Stimulated activated CD4-positive, alpha-beta T cell treated with anti-CD3 and anti-CD28 coated beads, Interleukin-2, amount 100 ng/mL, for 24 hours (primary cell): Measurements from ENCODE around the gene SPESP1.
"Not testable (repeated sequence)": the region's sequence is repeated elsewhere in the genome, so short reads cannot be mapped to it uniquely, and the experiment has no call there.

Source experiments
- DNase-seq, 2 donors: peaks; one replicate each; pipeline ENCODE4 v3.0.0-alpha.2; 2020

Gene SPESP1

GRCh38 chr15:68930268-68931022 lies at the start of gene SPESP1:
Gene SPESP1, plus strand, starts transcription at chr15:68930525. Its CDS starts 129 bp downstream, at chr15:68930654.
- peak; percentile 33 to 63 for DNase-seq

GRCh38 chr15:68885070-68885469 lies 45.3 kb upstream of the SPESP1 start:
- no peak for DNase-seq

- DNase-seq: no peak
These were observed 43.2 kb upstream of the SPESP1 start for GRCh38 chr15:68887120-68887519.

- DNase-seq: no peak
These were observed 42.5 kb upstream of the SPESP1 start for GRCh38 chr15:68887819-68888218.

GRCh38 chr15:68888419-68888818 lies 41.9 kb upstream of the SPESP1 start:
- peak; percentile 17 to 19 for DNase-seq

- DNase-seq: no peak
These were observed 36.1 kb upstream of the SPESP1 start for GRCh38 chr15:68894208-68894607.

- DNase-seq: no peak
These were observed 34.1 kb upstream of the SPESP1 start for GRCh38 chr15:68896178-68896577.

GRCh38 chr15:68897016-68897415 lies 33.3 kb upstream of the SPESP1 start:
- DNase-seq: no peak

- no peak for DNase-seq
These were observed 30.3 kb upstream of the SPESP1 start for GRCh38 chr15:68900027-68900426.

GRCh38 chr15:68907396-68907923 lies 22.9 kb upstream of the SPESP1 start:
- no peak for DNase-seq

- DNase-seq: no peak
These were observed 20.7 kb upstream of the SPESP1 start for GRCh38 chr15:68909601-68910100.

- no peak for DNase-seq
These were observed 20.0 kb upstream of the SPESP1 start for GRCh38 chr15:68910341-68910740.

- no peak for DNase-seq
These were observed 19.5 kb upstream of the SPESP1 start for GRCh38 chr15:68910816-68911215.

GRCh38 chr15:68921926-68922325 lies 8.4 kb upstream of the SPESP1 start:
- no peak for DNase-seq

GRCh38 chr15:68924866-68925560 lies 5.3 kb upstream of the SPESP1 start:
- peak; percentile 65 to 75 for DNase-seq

- no peak for DNase-seq
These were observed 2.7 kb downstream of the SPESP1 start for GRCh38 chr15:68933001-68933400.

GRCh38 chr15:68934341-68934740 lies 4.0 kb downstream of the SPESP1 start:
- DNase-seq: no peak

- DNase-seq: no peak
These were observed 5.1 kb downstream of the SPESP1 start for GRCh38 chr15:68935400-68935937.

- DNase-seq: no peak
These were observed 9.2 kb downstream of the SPESP1 start for GRCh38 chr15:68939501-68939900.

- DNase-seq: no peak
These were observed 21.5 kb downstream of the SPESP1 start for GRCh38 chr15:68951813-68952212.

GRCh38 chr15:68957696-68958095 lies 27.4 kb downstream of the SPESP1 start:
- DNase-seq: no peak

GRCh38 chr15:68958597-68958996 lies 28.3 kb downstream of the SPESP1 start:
- DNase-seq: no peak

- no peak for DNase-seq
These were observed 32.1 kb downstream of the SPESP1 start for GRCh38 chr15:68962465-68962864.

GRCh38 chr15:68963719-68964118 lies 33.4 kb downstream of the SPESP1 start:
- DNase-seq: not testable (repeated sequence)
